GM18517 (cell line): Measurements from ENCODE around the gene SLC7A7.
"Not testable (repeated sequence)": the region's sequence is repeated elsewhere in the genome, so short reads cannot be mapped to it uniquely, and the experiment has no call there.

Experiments
- ATAC-seq: cut with Tn5 transposase; IDR thresholded peaks from one replicate; pipeline ENCODE4 v1.9.1; 2021; ENCODE audit warnings: mild to moderate bottlenecking, moderate library complexity; ENCODE audit not compliant: unreplicated experiment

SLC7A7 gene

DNA sequence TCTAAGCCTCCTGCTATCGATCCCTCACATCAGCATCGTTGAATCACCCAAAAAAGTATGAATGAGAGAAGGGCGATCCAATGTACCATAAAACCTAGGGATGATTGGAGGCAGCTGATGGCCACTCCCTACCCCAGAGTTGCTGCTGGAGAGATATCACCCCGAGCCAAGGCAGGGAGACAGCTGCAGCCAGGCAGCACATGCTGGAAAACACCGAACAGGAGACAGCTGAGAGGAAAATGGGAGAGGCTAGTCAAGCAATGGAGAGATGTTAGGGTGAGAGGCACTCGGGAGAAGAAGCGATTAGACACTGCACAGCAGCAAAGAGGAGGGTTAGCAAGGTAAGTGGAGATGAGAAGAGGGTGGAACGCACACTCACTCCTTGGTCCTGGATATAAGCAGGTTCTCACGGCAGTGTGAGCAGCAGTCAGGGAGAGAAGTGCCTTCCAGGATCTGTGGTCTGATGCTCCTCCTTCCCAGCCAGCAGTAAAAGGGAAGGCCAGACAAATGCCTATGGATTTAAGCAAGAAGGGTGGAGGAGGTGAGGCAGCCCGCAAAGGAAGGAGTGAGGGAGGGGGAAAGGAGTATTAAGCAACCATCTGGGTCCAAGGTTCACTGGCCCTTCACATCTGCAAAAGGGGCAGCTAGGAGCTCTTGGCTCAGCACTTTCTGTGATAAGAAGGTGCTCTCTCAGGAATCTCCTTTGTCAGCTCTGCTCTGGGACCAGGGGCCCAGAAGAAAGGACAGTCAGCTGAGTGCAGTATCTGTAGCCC lies at the start of gene SLC7A7:
TSS of gene SLC7A7 (minus strand) at position 495 of the 773 bp plus-strand sequence. CDS start 2,037 bp downstream, outside the sequence.
- no peak for ATAC-seq

DNA sequence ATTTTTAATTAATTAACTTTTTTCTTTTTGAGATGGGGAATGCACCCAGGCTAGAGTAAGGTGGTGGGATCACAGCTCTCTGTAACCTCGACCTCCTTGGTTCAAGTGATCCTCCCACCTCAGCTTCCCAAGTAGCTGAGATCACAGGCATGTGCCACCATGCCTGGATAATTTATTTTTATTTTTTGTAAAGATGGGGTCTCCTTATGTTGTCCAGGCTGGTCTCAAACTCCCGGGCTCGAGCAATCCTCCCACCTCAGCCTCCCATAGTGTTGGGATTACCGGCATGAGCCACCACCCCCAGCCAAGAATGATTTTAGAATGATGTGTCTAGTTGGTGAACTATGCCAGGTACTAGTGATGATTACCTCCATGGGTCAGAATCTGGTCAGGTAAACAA lies 49.7 kb upstream of the SLC7A7 start:
- no peak for ATAC-seq

DNA sequence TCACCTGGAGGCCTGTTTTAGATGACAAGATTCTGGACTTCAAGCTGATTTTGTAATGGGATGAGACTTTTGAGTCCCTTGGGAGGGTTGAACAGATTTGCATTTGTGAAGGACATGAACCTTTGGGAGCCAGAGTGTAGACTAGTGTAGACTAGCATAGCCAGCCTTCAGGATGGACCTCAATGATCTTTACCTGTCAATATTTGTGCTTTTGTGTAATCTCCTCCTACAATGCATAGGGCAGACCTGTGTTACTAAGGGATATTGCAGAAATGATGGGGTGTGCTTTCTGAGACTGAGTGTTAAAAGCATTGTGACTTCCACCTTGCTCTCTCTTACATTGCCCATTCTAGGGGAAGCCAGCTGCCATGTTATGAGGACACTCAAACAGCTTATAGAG lies 46.4 kb upstream of the SLC7A7 start:
- no peak for ATAC-seq

DNA sequence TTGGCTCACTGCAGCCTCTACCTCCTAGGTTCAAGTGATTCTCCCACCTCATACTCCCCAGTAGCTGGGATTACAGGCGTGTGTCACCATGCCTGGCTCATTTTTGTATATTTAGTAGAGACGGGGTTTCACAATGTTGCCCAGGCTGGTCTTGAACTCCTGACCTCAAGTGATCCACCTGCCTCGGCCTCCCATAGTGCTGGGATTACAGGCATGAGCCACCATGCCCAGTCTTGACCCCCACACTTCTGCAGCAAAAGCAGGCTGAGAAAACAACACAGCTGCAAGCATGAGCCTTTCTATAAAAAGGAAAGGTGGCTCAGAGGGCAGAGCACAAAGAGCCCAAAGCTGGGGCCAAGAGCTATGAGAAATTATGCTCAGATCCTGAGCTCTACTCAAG lies 45.1 kb upstream of the SLC7A7 start:
- ATAC-seq = not testable (repeated sequence)

DNA sequence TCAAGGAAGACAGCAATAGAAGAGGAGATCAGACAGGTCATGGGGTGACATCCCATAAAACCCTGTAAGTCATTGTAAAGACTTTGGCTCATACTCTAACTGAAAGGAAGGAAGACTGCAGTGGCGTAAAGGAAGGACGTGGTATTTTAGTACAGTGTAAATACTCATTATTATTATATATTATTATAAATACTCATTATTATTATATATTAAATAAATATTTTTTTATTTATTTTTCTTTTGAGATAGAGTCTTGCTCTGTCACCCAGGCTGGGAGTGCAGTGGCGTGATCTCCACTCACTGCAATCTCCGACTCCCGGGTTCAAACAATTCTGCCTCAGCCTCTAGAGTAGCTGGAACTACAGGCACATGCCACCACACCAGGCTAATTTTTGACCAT lies 41.2 kb upstream of the SLC7A7 start:
- ATAC-seq = no peak

DNA sequence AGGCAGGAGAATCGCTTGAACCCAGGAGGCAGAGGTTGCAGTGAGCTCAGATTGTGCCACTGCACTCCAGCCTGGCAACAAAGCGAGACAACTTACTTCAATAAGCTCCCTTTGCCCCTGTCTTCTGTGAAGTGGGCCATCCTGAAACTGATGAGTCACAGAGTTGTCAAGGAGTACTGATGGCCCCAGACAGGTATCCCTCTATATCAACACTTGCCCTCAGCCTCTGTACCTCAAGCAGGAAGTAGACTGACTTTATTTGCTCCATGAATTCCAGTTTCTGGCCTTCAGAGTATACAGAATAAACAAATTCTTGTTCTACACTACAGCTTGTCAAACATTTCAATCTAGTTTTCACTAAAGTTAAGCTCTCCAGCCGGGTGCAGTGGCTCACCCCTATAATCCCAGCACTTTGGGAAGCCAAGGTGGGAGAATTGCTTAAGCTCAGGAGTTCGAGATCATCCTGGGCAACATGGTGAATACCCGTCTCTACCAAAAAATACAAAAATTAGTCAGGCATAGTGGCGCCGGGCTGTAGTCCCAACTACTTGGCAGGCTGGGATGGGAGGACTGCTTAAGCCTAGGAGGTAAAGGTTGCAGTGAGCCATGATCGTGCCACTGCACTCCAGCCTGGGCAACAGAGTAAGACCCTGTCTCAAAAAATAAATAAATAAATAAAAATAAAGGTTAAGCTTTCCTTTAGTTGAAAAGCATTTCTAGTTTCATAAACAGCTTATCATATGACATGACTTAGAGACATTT lies 39.9 kb upstream of the SLC7A7 start:
- ATAC-seq = no peak

DNA sequence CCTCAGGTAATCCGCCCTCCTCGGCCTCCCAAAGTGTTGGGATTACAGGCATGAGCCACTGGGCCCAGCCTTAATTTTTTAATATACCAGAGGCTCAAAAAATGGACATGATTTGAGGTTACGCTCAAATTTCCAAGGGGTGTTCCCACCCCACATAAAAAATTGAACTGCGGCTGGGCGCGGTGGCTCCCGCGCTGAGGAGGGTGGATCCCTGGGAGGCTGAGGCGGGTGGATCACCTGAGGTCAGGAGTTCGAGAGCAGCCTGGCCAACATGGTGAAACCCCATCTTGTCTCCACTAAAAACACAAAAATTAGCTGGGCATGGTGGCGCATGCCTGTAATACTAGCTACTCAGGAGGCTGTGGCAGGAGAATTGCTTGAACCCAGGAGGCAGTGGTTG lies 39.1 kb upstream of the SLC7A7 start:
- not testable (repeated sequence) for ATAC-seq

DNA sequence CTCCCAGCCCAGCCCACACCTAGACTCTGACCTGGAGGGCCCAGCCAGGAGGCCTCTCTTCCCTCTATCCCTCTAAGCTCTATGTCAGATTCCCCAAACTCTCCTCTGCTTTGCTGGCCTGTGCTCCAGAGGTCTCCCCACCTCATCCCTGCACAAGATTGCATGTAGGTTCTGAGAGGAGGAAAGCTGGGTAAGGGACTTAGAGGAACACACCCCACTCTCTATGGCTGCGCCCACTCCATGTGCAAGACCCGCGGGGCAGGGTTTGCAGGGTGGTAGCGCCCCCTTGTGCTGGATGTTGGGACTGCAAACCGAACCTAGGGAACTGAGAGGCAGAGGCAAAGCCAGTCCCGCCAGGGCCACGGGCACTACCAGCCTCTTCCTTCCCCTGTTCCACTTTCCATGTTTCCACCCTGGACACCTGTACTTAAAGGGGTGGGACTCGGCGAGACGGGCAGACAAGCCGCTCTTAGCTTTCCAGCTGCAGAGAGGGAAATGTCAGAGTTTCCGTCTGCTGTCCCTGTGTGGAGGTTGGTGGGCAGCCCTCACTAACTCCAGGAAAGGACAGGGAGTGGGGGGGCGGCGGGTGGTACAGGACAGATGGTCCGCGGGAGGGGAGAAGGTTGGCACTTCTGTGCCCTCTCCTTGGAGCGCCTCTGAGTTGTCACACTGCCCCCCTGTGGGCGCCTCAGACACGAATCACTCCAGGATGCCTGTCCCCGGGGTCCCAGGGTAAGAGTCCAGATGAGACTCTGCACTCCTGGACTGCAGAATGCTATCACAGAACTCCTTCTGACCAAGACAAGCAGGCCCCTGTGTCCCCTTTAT lies 37.9 kb upstream of the SLC7A7 start:
- peak; percentile 63 for ATAC-seq

DNA sequence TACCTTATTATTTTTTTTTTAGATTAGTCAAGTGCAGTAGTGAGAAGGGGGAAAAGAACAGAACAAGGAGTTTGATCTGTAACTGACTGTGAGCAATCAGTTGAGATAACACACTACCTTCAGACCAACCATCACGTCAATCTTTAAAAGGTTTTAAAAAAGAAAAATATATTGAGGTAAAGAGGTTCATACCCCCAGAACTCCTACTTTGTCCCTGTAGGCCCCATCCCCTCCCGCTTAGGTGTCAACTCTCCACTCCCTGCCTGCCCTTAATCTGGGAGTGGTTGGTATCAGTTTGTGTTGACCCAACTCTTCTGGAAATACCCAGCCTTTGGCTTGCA lies 37.3 kb upstream of the SLC7A7 start:
- no peak for ATAC-seq

DNA sequence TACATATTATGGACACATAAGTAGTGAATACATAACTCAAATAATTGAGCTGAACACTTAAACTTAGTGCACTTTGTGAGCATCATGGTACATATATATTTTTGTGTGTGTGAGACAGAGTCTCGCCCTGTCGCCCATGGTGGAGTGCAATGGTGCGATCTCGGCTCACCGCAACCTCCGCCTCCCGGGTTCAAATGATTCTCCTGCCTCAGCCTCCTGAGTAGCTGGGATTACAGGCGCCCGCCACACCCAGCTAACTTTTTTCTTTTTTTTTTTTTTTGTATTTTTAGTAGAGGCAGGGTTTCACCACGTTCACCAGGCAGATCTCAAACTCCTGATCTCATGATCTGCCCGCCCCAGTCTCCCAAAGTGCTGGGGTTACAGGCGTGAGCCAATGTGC lies 36.9 kb upstream of the SLC7A7 start:
- ATAC-seq = not testable (repeated sequence)

DNA sequence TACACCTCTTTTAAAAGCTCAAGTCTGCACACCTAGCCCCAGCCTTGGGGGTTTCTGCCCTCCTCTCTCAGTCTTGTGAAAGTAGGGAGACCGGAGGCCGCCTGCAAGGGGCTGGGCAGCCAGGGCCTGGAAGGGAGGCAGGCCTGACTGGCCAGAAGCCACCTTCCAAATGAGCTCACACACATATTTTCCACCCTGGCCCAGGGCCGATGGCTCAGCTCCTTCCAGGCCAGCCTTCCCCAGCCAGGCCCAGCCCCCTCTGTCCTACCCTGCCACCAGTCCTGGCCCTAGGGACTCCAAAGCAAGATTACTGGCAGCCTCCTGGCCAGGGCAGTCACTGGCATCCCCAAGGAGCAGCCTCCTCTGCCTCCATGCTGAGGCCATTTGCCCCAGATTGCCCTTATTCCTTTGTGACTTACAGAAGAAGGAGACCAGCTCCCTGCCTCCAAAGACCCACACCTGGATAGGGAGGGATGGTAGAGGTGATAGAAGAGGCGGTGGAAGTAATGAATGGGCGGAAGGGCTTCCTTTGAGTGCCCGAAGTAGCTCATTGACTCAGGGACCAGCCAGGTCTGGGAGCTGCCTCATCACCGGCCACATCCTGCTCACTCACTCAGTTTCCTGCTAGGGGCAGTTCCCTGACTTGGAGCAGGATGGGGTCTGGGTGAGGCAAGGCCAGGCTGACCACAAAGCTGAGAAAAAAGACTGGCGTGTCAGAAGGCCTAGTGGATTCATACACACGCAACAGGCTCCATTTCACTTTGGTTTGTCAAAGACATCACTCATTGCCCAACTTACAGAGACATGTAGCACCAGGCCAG lies 35.9 kb upstream of the SLC7A7 start:
- ATAC-seq = no peak

DNA sequence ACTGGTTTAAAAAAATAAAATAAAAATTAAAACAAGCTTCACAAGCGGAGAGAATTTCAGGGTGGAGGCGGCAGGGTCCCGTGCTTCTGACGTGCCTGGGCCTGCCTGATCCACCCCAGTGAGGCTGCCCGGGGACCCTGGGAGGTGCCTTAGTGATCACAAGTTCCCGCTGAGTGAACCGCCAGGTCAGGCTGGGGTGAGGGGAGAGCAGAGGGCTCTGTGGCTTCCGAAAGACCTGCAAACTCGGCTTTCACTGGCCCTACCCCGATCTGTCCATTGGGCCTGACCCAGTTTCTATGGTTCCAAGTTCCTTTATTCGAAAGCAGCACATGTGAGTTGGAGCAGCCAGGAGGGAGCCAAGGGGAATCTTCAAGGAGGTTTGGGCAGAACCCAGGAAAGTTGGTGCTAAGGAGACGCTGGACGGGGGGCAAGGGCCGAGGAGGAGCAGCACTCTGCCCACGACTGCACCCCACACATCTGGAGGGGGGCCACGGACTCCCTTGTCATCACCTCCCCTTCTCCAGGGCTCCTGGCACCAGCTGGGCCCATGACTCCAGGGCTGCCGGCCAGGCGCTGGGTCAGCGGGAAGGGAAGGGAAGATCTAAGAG lies 34.1 kb upstream of the SLC7A7 start:
- ATAC-seq = no peak

DNA sequence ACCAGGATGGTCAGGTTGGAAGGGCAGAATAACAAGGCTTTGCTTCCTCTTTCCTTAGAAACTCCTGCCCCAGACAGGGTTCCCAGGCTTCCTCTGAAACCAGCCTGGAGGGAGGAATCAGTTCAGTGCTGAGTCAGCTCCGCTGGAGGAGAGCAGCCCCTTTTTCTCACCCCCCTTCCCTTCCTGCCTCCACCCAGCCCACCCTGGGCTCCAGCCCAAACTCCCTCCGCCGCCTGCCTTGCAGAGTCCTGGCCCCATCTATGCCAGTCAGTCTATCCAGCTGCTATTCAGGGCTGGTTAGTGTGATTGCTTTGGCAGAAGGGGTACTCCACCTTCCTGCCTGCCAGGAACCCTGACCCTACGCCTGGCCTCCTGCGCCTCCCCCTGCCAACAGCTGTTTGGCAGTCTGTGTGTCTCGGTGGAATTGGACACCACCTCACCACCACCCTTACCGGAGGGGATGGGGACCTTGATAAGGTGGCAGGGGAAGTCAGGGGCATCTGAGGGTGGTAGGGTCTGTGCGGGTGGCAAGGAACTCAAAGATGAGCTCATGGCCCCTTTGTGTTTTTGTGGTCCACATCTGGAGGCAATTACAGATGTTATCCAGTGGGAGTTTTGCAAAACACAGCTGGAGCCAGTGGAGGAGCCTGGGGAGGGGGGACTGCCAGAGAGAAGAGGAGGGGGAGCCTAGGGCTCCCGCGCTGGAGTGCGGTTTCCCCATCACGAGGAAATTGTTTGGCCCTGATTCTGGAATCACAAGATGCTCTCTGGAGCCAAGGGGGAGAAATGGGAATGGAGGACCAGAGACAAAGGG lies 33.3 kb upstream of the SLC7A7 start:
- no peak for ATAC-seq

DNA sequence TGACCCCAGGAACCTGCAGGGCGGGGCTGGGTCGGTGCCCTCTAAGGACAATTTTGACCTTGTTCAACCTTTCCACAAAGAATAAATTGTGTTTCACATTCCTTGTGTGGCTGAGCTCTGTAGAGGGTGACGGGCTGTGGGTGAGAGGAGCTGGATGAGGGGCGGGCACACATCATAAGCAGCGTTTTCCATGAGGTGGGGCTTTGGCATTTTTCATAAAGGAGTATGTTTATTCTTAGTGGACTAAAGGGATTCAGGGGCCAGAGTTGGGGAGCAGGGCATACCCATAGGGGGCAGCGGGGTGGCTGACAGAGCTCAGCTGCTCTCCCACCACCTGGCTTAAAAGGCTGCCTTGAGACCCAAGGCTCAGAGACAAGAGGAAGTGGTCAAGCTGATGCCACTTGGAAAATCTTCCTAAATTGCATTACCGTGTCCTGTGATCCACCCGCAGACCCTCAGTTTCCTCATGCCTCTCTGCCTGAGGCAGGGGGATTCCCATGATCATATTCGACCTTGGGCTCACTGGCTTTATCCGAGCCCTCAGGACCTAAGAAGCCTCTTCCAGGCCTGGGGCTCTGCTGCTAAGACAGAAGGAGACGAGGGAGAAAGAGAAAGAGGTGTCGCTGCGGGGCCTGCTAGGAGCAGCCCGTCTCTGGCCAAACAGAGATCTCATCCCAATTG lies 32.6 kb upstream of the SLC7A7 start:
- no peak for ATAC-seq

DNA sequence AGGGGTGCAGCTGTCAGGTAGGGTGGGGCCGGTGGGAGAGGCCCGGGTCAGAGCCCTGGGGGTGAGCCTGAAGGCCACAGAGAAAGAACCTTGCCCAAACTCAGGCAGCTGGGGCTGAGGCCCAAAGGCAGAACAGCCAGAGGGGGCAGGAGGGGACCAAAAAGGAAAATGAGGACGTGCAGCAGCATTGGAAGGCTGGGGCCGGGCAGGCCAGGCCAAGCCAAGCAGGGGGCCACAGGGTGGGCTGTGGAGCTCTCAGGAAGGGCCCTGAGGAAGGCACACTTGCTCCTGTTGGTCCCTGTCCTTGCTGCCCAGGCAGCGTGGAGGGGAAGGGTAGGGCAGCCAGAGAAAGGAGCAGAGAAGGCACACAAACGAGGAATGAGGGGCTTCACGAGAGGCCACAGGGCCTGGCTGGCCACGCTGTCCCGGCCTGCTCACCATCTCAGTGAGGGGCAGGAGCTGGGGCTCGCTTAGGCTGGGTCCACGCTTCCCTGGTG lies 31.6 kb upstream of the SLC7A7 start:
- ATAC-seq = no peak

DNA sequence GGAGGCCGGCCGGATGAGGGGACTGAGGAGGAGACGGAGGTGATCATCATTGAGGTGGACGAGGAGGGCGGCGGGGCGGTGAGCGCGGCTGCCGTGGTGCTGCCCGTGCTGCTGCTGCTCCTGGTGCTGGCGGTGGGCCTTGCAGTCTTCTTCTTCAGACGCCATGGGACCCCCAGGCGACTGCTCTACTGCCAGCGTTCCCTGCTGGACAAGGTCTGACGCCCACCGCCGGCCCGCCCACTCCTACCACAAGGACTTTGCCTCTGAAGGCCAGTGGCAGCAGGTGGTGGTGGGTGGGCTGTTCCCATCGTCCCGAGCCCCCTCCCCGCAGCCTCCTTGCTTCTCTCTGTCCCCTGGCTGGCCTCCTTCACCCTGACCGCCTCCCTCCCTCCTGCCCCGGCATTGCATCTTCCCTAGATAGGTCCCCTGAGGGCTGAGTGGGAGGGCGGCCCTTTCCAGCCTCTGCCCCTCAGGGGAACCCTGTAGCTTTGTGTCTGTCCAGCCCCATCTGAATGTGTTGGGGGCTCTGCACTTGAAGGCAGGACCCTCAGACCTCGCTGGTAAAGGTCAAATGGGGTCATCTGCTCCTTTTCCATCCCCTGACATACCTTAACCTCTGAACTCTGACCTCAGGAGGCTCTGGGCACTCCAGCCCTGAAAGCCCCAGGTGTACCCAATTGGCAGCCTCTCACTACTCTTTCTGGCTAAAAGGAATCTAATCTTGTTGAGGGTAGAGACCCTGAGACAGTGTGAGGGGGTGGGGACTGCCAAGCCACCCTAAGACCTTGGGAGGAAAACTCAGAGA lies 30.8 kb upstream of the SLC7A7 start:
- no peak for ATAC-seq

DNA sequence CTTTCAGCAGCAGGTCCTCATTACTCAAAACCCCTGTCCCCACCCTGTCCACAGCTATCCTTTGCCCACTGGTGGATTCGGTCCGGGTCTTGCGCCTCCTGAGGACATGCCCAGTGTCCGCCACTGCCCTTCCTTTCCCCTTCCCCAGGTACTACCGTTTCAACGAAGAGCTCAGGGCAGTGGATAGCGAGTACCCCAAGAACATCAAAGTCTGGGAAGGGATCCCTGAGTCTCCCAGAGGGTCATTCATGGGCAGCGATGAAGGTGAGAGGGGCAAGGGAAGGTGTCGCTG lies 29.8 kb upstream of the SLC7A7 start:
- ATAC-seq = no peak
